ENCODE results near the gene PDGFD.

The PDGFD gene

GRCh38 chr11:104005234-104005855 is 158.6 kb downstream of the PDGFD start:
- H3K27me3 Mint-ChIP-seq (ENCODE audit: low read depth, poor library complexity) = no peaks in the 10 kb centered on the region
- DNase-seq = no peak
- H3K4me3 Mint-ChIP-seq = no peak overlapping the region
- TF ChIP-seq, protein P1, sequence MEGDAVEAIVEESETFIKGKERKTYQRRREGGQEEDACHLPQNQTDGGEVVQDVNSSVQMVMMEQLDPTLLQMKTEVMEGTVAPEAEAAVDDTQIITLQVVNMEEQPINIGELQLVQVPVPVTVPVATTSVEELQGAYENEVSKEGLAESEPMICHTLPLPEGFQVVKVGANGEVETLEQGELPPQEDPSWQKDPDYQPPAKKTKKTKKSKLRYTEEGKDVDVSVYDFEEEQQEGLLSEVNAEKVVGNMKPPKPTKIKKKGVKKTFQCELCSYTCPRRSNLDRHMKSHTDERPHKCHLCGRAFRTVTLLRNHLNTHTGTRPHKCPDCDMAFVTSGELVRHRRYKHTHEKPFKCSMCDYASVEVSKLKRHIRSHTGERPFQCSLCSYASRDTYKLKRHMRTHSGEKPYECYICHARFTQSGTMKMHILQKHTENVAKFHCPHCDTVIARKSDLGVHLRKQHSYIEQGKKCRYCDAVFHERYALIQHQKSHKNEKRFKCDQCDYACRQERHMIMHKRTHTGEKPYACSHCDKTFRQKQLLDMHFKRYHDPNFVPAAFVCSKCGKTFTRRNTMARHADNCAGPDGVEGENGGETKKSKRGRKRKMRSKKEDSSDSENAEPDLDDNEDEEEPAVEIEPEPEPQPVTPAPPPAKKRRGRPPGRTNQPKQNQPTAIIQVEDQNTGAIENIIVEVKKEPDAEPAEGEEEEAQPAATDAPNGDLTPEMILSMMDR (IDR thresholded peaks at IDR 0.05) = no peak
- no peaks in the 10 kb centered on the region for H3K36me3 Mint-ChIP-seq (ENCODE audit: low read depth)
- peaks cover 7% of the 10 kb centered on the region for H3K4me1 Mint-ChIP-seq
- no peaks in the 10 kb centered on the region for H3K9me3 Mint-ChIP-seq
- no peak overlapping the region for H3K27ac Mint-ChIP-seq

- Mint-ChIP-seq H3K36me3 (ENCODE audit: low read depth) (no peaks in the 10 kb centered on the region), H3K4me1 (no peaks in the 10 kb centered on the region), H3K4me3 (no peak overlapping the region), H3K9me3 (no peaks in the 10 kb centered on the region), H3K27me3 (ENCODE audit: low read depth, poor library complexity) (no peaks in the 10 kb centered on the region), H3K27ac (no peak overlapping the region)
- no peak for DNase-seq
- TF ChIP-seq, protein P1 (IDR thresholded peaks at IDR 0.05) = no peak
Observed at GRCh38 chr11:104003491-104003890, 160.5 kb downstream of the PDGFD start.

GRCh38 chr11:104001561-104002056 is 162.3 kb downstream of the PDGFD start:
- H3K9me3 Mint-ChIP-seq = no peaks in the 10 kb centered on the region
- no peak overlapping the region for H3K4me3 Mint-ChIP-seq
- no peaks in the 10 kb centered on the region for H3K27me3 Mint-ChIP-seq (ENCODE audit: low read depth, poor library complexity)
- H3K36me3 Mint-ChIP-seq (ENCODE audit: low read depth) = no peaks in the 10 kb centered on the region
- no peak overlapping the region for H3K27ac Mint-ChIP-seq
- no peaks in the 10 kb centered on the region for H3K4me1 Mint-ChIP-seq
- no peak for DNase-seq
- TF ChIP-seq, protein P1 (IDR thresholded peaks at IDR 0.05) = no peak

- Mint-ChIP-seq H3K4me1 (no peaks in the 10 kb centered on the region), H3K36me3 (ENCODE audit: low read depth) (no peaks in the 10 kb centered on the region), H3K9me3 (no peaks in the 10 kb centered on the region), H3K4me3 (no peak overlapping the region), H3K27ac (no peak overlapping the region), H3K27me3 (ENCODE audit: low read depth, poor library complexity) (no peaks in the 10 kb centered on the region)
- DNase-seq = no peak
- TF ChIP-seq, protein P1 (IDR thresholded peaks at IDR 0.05) = no peak
Observed at GRCh38 chr11:104000798-104001197, 163.1 kb downstream of the PDGFD start.

GRCh38 chr11:103998826-103999508 is 165.0 kb downstream of the PDGFD start:
- H3K36me3 Mint-ChIP-seq (ENCODE audit: low read depth) = no peaks in the 10 kb centered on the region
- H3K4me3 Mint-ChIP-seq = no peak overlapping the region
- no peak overlapping the region for H3K27ac Mint-ChIP-seq
- H3K27me3 Mint-ChIP-seq (ENCODE audit: low read depth, poor library complexity) = no peaks in the 10 kb centered on the region
- DNase-seq = no peak
- H3K9me3 Mint-ChIP-seq = no peaks in the 10 kb centered on the region
- no peaks in the 10 kb centered on the region for H3K4me1 Mint-ChIP-seq
- TF ChIP-seq, protein P1 (IDR thresholded peaks at IDR 0.05) = no peak

DNA sequence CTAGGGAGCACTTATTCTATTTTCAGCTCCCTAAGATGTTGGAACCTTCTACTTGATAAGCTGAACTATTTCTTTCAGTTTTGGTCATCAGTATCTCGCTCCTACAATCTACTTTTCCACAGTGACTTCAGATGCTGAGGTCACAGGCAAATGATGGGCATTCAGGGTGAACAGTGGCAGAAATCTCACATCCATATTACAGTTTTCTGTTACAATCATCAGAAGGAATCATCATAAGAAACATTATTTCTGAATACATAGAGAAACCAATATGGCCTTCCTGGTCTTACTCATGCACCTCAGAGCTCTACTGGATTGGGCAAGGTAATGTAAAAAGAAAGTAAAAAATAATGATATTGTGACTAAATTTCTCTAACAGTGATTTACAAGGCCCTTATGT is 166.9 kb downstream of the PDGFD start:
- no peak for DNase-seq
- Mint-ChIP-seq H3K4me3 (no peak overlapping the region), H3K27me3 (ENCODE audit: low read depth, poor library complexity) (peaks cover 3% of the 10 kb centered on the region), H3K9me3 (no peaks in the 10 kb centered on the region), H3K27ac (no peak overlapping the region), H3K36me3 (ENCODE audit: low read depth) (no peaks in the 10 kb centered on the region), H3K4me1 (no peaks in the 10 kb centered on the region)
- TF ChIP-seq, protein P1 (IDR thresholded peaks at IDR 0.05) = no peak
